ENCODE data around the gene PCDHA9.

DNA sequence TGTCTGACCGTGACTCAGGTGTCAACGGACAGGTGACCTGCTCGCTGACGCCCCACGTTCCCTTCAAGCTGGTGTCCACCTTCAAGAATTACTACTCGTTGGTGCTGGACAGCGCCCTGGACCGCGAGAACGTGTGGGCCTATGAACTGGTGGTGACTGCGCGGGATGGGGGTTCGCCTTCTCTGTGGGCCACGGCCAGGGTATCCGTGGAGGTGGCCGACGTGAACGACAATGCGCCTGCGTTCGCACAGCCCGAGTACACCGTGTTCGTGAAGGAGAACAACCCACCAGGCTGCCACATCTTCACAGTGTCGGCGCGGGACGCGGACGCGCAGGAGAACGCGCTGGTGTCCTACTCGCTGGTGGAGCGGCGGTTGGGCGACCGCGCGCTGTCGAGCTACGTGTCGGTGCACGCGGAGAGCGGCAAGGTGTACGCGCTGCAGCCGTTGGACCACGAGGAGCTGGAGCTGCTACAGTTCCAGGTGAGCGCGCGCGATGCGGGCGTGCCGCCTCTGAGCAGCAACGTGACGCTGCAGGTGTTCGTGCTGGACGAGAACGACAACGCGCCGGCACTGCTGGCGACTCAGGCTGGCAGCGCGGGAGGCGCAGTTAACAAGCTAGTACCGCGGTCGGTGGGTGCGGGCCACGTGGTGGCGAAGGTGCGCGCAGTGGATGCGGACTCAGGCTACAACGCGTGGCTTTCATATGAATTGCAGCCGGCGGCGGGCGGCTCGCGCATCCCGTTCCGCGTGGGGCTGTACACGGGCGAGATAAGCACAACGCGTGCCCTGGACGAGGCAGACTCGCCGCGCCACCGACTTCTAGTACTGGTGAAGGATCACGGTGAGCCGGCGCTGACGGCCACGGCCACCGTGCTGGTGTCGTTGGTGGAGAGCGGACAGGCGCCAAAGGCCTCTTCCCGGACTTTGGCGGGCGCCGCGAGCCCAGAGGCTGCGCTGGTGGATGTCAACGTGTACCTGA, 22.3 kb downstream of the PCDHA9 start:
- TF ChIP-seq POLR2A (IDR thresholded peaks at IDR 0.05; ENCODE audit: extremely low read depth, insufficient read length): no peak
- TF ChIP-seq, protein P1, sequence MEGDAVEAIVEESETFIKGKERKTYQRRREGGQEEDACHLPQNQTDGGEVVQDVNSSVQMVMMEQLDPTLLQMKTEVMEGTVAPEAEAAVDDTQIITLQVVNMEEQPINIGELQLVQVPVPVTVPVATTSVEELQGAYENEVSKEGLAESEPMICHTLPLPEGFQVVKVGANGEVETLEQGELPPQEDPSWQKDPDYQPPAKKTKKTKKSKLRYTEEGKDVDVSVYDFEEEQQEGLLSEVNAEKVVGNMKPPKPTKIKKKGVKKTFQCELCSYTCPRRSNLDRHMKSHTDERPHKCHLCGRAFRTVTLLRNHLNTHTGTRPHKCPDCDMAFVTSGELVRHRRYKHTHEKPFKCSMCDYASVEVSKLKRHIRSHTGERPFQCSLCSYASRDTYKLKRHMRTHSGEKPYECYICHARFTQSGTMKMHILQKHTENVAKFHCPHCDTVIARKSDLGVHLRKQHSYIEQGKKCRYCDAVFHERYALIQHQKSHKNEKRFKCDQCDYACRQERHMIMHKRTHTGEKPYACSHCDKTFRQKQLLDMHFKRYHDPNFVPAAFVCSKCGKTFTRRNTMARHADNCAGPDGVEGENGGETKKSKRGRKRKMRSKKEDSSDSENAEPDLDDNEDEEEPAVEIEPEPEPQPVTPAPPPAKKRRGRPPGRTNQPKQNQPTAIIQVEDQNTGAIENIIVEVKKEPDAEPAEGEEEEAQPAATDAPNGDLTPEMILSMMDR (IDR thresholded peaks at IDR 0.05; ENCODE audit: low read depth, low read length): no peak

Data from NB4 (cell line).